K562 (cell line): Measurements from ENCODE around the gene XBP1. TPM values are rescaled to one million over a fixed set of nuclear protein-coding genes. Genes with fewer than 3 reads are reported as not detected.

Experiments
- ATAC-seq: fragments of 200-7000 bp; cut with Tn5 transposase; 3 replicates; pipeline ENCODE4 v1.9.1; 2020; ENCODE audit warnings: moderate library complexity
- BruUV-seq: library from RNA; stranded (reverse); fragments of 400-500 nt; replicated peaks from 2 replicates; lab custom pipeline; 2021; lab: Mats Ljungman, UMichigan
- CTCF ChIA-PET: fragments of 300-600 bp; formaldehyde crosslinking; extraction: SDS; loops from one replicate; lab custom pipeline; 2021; ENCODE audit warnings: low intra/inter-chr PET ratio; lab: Yijun Ruan, JAX
- POLR2A ChIA-PET: fragments of 300-600, 350-650 bp; sonication (Branson Sonifier 250); formaldehyde crosslinking; extraction: SDS; loops from one replicate; lab custom pipeline; 2021; ENCODE audit warnings: antibody characterized with exemption, inconsistent platforms; lab: Yijun Ruan, JAX
- DNase-seq, 4 experiments: peaks; one replicate each; pipeline versions ENCODE4 v3.0.0 to v3.0.0-alpha.2; 2011 to 2018; ENCODE audit warnings: low spot score in 3 of 4, mixed read lengths in 3 of 4; ENCODE audit errors: extremely low read depth in 1 of 4
- FAIRE-seq: peaks from 2 replicates; lab custom pipeline; 2011; peaks lifted over from hg19 to GRCh38; lab: Jason Lieb, UNC
- H2AFZ ChIP-seq: 2 replicates; pipeline ENCODE4 v1.6.0; 2011; ENCODE audit warnings: low read depth, low read length, control low read depth, inconsistent platforms
- H3K27ac ChIP-seq: fragments of 200-600 bp; 3 replicates; pipeline ENCODE4 v1.8.0; 2011; ENCODE audit warnings: low read depth, mild to moderate bottlenecking, control low read depth, inconsistent platforms, low read length, moderate library complexity, mixed read lengths; ENCODE audit errors: extremely low read depth
- H3K27me3 ChIP-seq, 2 experiments: fragments of 300-600 bp in 1 of 2; 2 replicates in 1 of 2; 3 replicates in 1 of 2; pipeline versions ENCODE4 v1.6.0 to v1.8.0; 2011; ENCODE audit warnings: inconsistent platforms in 2 of 2, low read length in 2 of 2, mild to moderate bottlenecking in 1 of 2, mixed read lengths in 1 of 2, moderate library complexity in 1 of 2; ENCODE audit not compliant: control insufficient read depth in 2 of 2, insufficient read depth in 2 of 2
- H3K36me3 ChIP-seq: fragments of 300-600 bp; 3 replicates; pipeline ENCODE4 v1.8.0; 2011; ENCODE audit warnings: mild to moderate bottlenecking, low read length, inconsistent platforms; ENCODE audit not compliant: control insufficient read depth, insufficient read depth
- H3K4me1 ChIP-seq, 2 experiments: fragments of 200-600 bp in 1 of 2; replicated peaks in 1 of 2; 2 replicates in 1 of 2; 3 replicates in 1 of 2; pipeline versions ENCODE4 v1.5.1 to v1.8.0; 2011; ENCODE audit warnings: inconsistent platforms in 2 of 2, low read length in 2 of 2, mild to moderate bottlenecking in 1 of 2, mixed read lengths in 1 of 2, moderate library complexity in 1 of 2; ENCODE audit not compliant: control insufficient read depth in 2 of 2, insufficient read depth in 2 of 2
- H3K4me2 ChIP-seq: 2 replicates; pipeline ENCODE4 v1.6.1; 2011; ENCODE audit warnings: low read length, control low read depth, inconsistent platforms, mixed read lengths; ENCODE audit not compliant: insufficient read depth
- H3K4me3 ChIP-seq: fragments of 200-600 bp; sonication (generic), shearing (Covaris generic); 2 replicates; pipeline ENCODE4 v1.5.1; 2016; ENCODE audit warnings: control low read depth, inconsistent platforms
- H3K79me2 ChIP-seq: fragments of 200-600 bp; 3 replicates; pipeline ENCODE4 v1.8.0; 2011; ENCODE audit warnings: low read length, inconsistent platforms; ENCODE audit not compliant: control insufficient read depth, insufficient read depth
- H3K9ac ChIP-seq, 2 experiments: 2 replicates each; pipeline versions ENCODE4 v1.6.0 to v1.6.1; 2011; ENCODE audit warnings: low read depth in 2 of 2, low read length in 2 of 2, control low read depth in 1 of 2, inconsistent platforms in 1 of 2, mild to moderate bottlenecking in 1 of 2, mixed read lengths in 1 of 2; ENCODE audit not compliant: insufficient read depth in 1 of 2
- H3K9me1 ChIP-seq: one replicate; pipeline ENCODE4 v1.6.0; 2011; ENCODE audit warnings: inconsistent platforms, mild to moderate bottlenecking, low read length, moderate library complexity; ENCODE audit not compliant: control insufficient read depth, insufficient read depth
- H3K9me3 ChIP-seq: replicated peaks from 2 replicates; pipeline ENCODE4 v1.5.1; 2011; ENCODE audit warnings: low read depth, low read length, inconsistent platforms; ENCODE audit not compliant: control insufficient read depth, insufficient read depth
- H4K20me1 ChIP-seq: replicated peaks from 2 replicates; pipeline ENCODE4 v1.6.1; 2011; ENCODE audit warnings: low read length, inconsistent platforms, mixed read lengths; ENCODE audit not compliant: control insufficient read depth, insufficient read depth
- ARID1B ChIP-seq: fragments of 450-650 bp; IDR thresholded peaks from 2 replicates; pipeline ENCODE4 v1.6.1; 2016; ENCODE audit warnings: antibody characterized with exemption, mild to moderate bottlenecking, inconsistent platforms
- ELF1 ChIP-seq: fragments of 200-800 bp; sonication (Bioruptor generic); IDR thresholded peaks from 2 replicates; pipeline ENCODE4 v1.6.1; 2016; ENCODE audit warnings: missing genetic modification characterization, missing compliant biosample characterization
- MYNN ChIP-seq, 2 experiments: sonication (generic); formaldehyde crosslinking in 1 of 2; IDR thresholded peaks; 2 replicates each; pipeline versions ENCODE4 v1.5.0 to v1.6.1; 2016 to 2020; ENCODE audit warnings: antibody characterized with exemption in 1 of 2, missing genetic modification reagents in 1 of 2
- SMAD3 ChIP-seq: fragments of 450-650 bp; formaldehyde crosslinking; conservative IDR thresholded peaks from 2 replicates; pipeline ENCODE4 v1.4.0; 2020; ENCODE audit warnings: mild to moderate bottlenecking
- SMARCC2 ChIP-seq: fragments of 450-650 bp; IDR thresholded peaks from 2 replicates; pipeline ENCODE4 v1.6.1; 2017; ENCODE audit warnings: antibody characterized with exemption, moderate library complexity, mild to moderate bottlenecking, low read depth
- TAF7 ChIP-seq: fragments of 450-650 bp; IDR thresholded peaks from 2 replicates; pipeline ENCODE4 v1.6.1; 2016; ENCODE audit warnings: missing genetic modification characterization, missing compliant biosample characterization
- ZNF133 ChIP-seq: fragments of 250-450 bp; sonication (Bioruptor Pico); IDR thresholded peaks from 2 replicates; pipeline ENCODE4 v1.4.0; 2020; ENCODE audit warnings: mild to moderate bottlenecking
- ZNF551 ChIP-seq: fragments of 250-450 bp; sonication (Bioruptor Pico); IDR thresholded peaks from 2 replicates; pipeline ENCODE4 v1.5.0; 2021; ENCODE audit warnings: mild to moderate bottlenecking, moderate library complexity
- ZNF766 ChIP-seq: fragments of 200-800 bp; sonication (Bioruptor generic); conservative IDR thresholded peaks from 2 replicates; pipeline ENCODE4 v1.6.1; 2016; ENCODE audit warnings: missing genetic modification characterization, missing compliant biosample characterization
- WGBS: fragments of 100-300 bp; shearing (Covaris generic); methylation state at CpG from one replicate; pipeline ENCODE4 v1.1.6; 2016; ENCODE audit warnings: low coverage, mixed read lengths; ENCODE audit not compliant: insufficient coverage; ENCODE audit errors: missing lambda C conversion rate; 5-methylcytosine and 5-hydroxymethylcytosine counted together
- in situ Hi-C: fragments of 300-500 bp; cut with MboI; formaldehyde crosslinking; loops from 4 replicates; pipeline ENCODE4 v1.15.0; 2018; ENCODE audit warnings: inconsistent platforms, mixed read lengths
- intact Hi-C: fragments of 100-400 bp; cut with micrococcal nuclease; formaldehyde crosslinking; loops from 2 replicates; pipeline ENCODE4 v1.14.2; 2022
- polyA plus RNA-seq, 8 experiments: library from polyadenylated mRNA; depleted of rRNA in 4 of 8; stranded (reverse) in 5 of 8; unstranded in 3 of 8; fragments of >200 nt; fragmentation: Nextera tagmentation in 2 of 8; fragmentation: Illumina TruSeq in 1 of 8; extraction: Ambion mirVana in 2 of 8; extraction: Trizol in 1 of 8; gene quantifications; 2 replicates each; pipeline versions ENCODE4 v1.2.1 to v1.2.3, GENCODE V29; 2011 to 2014; ENCODE audit warnings: inconsistent platforms in 1 of 8, missing spikeins in 1 of 8
- total RNA-seq, 7 experiments: library from RNA; depleted of rRNA in 6 of 7; stranded (reverse); fragments of >200 nt in 6 of 7; fragmentation: Illumina TruSeq in 2 of 7; extraction: Trizol in 2 of 7; gene quantifications; 2 replicates each; pipeline versions ENCODE4 v1.2.1 to v1.2.3, GENCODE V29; 2011 to 2021; ENCODE audit warnings: low replicate concordance in 1 of 7

The XBP1 gene
- total and polyA plus RNA-seq, 9 of the 15 experiments (the other 6 are each of a cell fraction or from before 2014, with no cell fraction given): 25.0 to 218 (median 94.6) TPM

DNA sequence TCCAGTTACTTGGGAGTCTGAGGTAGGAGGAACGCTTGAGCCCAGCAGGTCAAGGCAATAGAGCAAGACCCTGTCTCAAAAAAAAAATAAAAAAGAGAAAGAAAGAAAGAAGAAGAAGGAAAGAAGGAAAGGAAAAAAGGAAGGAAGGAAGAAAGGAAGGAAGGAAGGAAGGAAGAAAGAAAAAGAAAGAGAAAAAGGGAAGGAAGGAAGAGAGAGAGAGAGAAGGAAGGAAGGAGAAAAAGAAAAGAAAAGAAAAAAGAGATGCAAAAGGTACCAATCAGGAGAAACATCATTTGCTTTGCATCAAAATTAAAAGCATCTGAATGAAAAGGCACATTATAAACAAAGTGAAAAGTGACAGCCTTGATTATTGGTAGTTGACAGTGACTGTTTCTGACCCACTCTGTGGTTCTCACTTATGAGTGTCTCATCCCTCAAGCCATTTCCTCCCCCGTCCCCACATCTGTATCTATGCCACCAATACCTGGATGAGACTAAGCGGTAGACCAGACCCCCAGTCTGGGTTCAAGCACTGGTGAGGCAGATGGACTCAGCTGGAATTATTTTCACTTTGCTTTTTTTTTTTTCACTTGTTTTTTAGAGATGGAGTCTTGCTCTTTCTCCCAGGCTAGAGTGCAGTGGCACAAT is 33.0 kb upstream of the XBP1 start:
- no peaks in the 10 kb centered on the region for H4K20me1 ChIP-seq
- ChIA-PET POLR2A (interaction anchor here (0.6 kb wide), 1 partner anchor 45 kb away, joined by 5 read pairs; no protein-coding TSS in a partner anchor), CTCF (no interaction called here)
- H3K79me2 ChIP-seq: no peaks in the 10 kb centered on the region
- in situ Hi-C loops: loop anchor here (5.0 to 10.0 kb wide), 2 partner anchors 231 to 809 kb away; no protein-coding TSS in a partner anchor
- no peaks in the 10 kb centered on the region for H3K9me1 ChIP-seq
- H3K9me3 ChIP-seq: no peaks in the 10 kb centered on the region
- H3K36me3 ChIP-seq: no peaks in the 10 kb centered on the region
- TF ChIP-seq SMARCC2 (no peak), MYNN (IDR thresholded peaks at IDR 0.05) (no peak), MYNN (CRISPR knock-in tag; IDR thresholded peaks at IDR 0.05) (no peak), ELF1 (no peak), ZNF551 (CRISPR knock-in tag) (no peak), SMAD3 (CRISPR knock-in tag) (no peak), ZNF133 (CRISPR knock-in tag) (no peak), TAF7 (tag) (no peak), ZNF766 (CRISPR knock-in tag) (no peak), ARID1B (no peak)
- no peak for FAIRE-seq
- peaks cover 0 to 4% of the 10 kb centered on the region in 2 experiments; a peak in 1 of 5 replicates for H3K4me1 ChIP-seq
- H3K27me3 ChIP-seq: no peaks in the 10 kb centered on the region
- no peak overlapping the region for H3K4me3 ChIP-seq
- no peak for DNase-seq
- no peak overlapping the region for H2AFZ ChIP-seq
- WGBS: 28% methylated on average over 3 of the region's 3 CpGs
- no peak overlapping the region for H3K9ac ChIP-seq
- intact Hi-C loops: no loop called here
- no TSS peak for BruUV-seq
- no peak overlapping the region for H3K27ac ChIP-seq
- ATAC-seq: no peak
- H3K4me2 ChIP-seq: no peak overlapping the region
